Stimulated activated CD8-positive, alpha-beta memory T cell treated with anti-CD3 and anti-CD28 coated beads, Interleukin-15, amount 100 ng/mL, for 48 hours (primary cell): ENCODE results near the gene DONSON.

Experiments used
- DNase-seq, 2 donors: peaks; one replicate each; pipeline ENCODE4 v3.0.0-alpha.2; 2020; ENCODE audit warnings: low read depth in 2 of 2

Gene DONSON

GRCh38 chr21:33541105-33541711, 47.3 kb downstream of the DONSON start:
- no peak for DNase-seq

- no peak for DNase-seq
Observed at GRCh38 chr21:33540711-33541104, 47.8 kb downstream of the DONSON start.

- DNase-seq = no peak
Observed at GRCh38 chr21:33539616-33540015, 48.9 kb downstream of the DONSON start.

- DNase-seq = no peak
Observed at GRCh38 chr21:33537212-33537611, 51.3 kb downstream of the DONSON start.

GRCh38 chr21:33531007-33531406, 57.5 kb downstream of the DONSON start:
- DNase-seq = no peak
